Body of pancreas (tissue), 4 donors: Measurements from ENCODE around the gene NEB. TPM values are rescaled to one million over a fixed set of nuclear protein-coding genes. Genes with fewer than 3 reads are reported as not detected.

Experiments used
- ATAC-seq: fragments of 150-250 bp; one replicate; pipeline ENCODE4 v1.9.1; 2016
- DNase-seq, 4 donors: peaks; one replicate each; pipeline ENCODE4 v3.0.0-alpha.2; 2019
- H3K27ac ChIP-seq, 4 donors: fragments of 200-600 bp; sonication (generic); 1 replicate in 3 of 4; 2 replicates in 1 of 4; pipeline versions ENCODE4 v1.5.1 to v1.6.1; 2016 to 2019; ENCODE audit warnings: mild to moderate bottlenecking in 1 of 4, mixed read lengths in 1 of 4, moderate library complexity in 1 of 4
- H3K27me3 ChIP-seq, 2 donors: fragments of 200-600 bp; sonication (generic); one replicate each; pipeline ENCODE4 v1.6.0; 2016; ENCODE audit warnings: mild to moderate bottlenecking in 1 of 2
- H3K36me3 ChIP-seq, 2 donors: fragments of 200-600 bp; sonication (generic); replicated peaks in 1 of 2; 2 replicates each; pipeline ENCODE4 v1.5.1; 2016; ENCODE audit warnings: low read depth in 2 of 2; ENCODE audit not compliant: insufficient read depth in 1 of 2
- H3K4me1 ChIP-seq: fragments of 200-600 bp; sonication (generic); one replicate; pipeline ENCODE4 v1.6.0; 2016
- H3K4me3 ChIP-seq, 2 donors: fragments of 200-600 bp; sonication (generic); 1 replicate in 1 of 2; 2 replicates in 1 of 2; pipeline ENCODE4 v1.5.1; 2016 to 2019
- H3K9me3 ChIP-seq, 3 donors: fragments of 200-600 bp; sonication (generic); 1 replicate in 2 of 3; 2 replicates in 1 of 3; pipeline ENCODE4 v1.5.1; 2016
- POLR2A ChIP-seq, 3 donors: fragments of 450-650 bp; IDR thresholded peaks; one replicate each; pipeline ENCODE4 v1.6.1; 2016; ENCODE audit warnings: antibody characterized with exemption in 3 of 3, mild to moderate bottlenecking in 2 of 3
- WGBS, 2 donors: methylation state at CpG; one replicate each; pipeline ENCODE4 v1.1.5; 2017; 5-methylcytosine and 5-hydroxymethylcytosine counted together
- intact Hi-C: fragments of 100-400 bp; cut with DNase I; formaldehyde crosslinking; loops from one replicate; pipeline ENCODE4 v1.15.1; 2023
- total RNA-seq, 2 donors: library from RNA; depleted of rRNA; stranded (reverse); fragments of >200 nt; gene quantifications; one replicate each; pipeline ENCODE4 v1.1.0, GENCODE V29; 2016
- TF ChIP-seq, protein P1 (sequence below), 7 experiments: fragments of 450-650 bp in 4 of 7; fragments of 200-600 bp in 3 of 7; sonication (generic) in 3 of 7; IDR thresholded peaks; one replicate each; pipeline ENCODE4 v1.5.1; 2016 to 2019; ENCODE audit warnings: antibody characterized with exemption in 7 of 7

The NEB gene
- total RNA-seq, 2 donors from 2014 or later = 2.3 to 3.9 TPM

GRCh38 chr2:151624271-151624670 lies 110.0 kb downstream of the NEB start:
- intact Hi-C loops = no loop called here
- Histone ChIP-seq H3K27me3 (no peaks in the 10 kb centered on the region), H3K4me3 (no peak overlapping the region), H3K36me3 (no peaks in the 10 kb centered on the region), H3K27ac (no peak overlapping the region), H3K4me1 (no peaks in the 10 kb centered on the region), H3K9me3 (no peaks in the 10 kb centered on the region)
- TF ChIP-seq, protein P1, sequence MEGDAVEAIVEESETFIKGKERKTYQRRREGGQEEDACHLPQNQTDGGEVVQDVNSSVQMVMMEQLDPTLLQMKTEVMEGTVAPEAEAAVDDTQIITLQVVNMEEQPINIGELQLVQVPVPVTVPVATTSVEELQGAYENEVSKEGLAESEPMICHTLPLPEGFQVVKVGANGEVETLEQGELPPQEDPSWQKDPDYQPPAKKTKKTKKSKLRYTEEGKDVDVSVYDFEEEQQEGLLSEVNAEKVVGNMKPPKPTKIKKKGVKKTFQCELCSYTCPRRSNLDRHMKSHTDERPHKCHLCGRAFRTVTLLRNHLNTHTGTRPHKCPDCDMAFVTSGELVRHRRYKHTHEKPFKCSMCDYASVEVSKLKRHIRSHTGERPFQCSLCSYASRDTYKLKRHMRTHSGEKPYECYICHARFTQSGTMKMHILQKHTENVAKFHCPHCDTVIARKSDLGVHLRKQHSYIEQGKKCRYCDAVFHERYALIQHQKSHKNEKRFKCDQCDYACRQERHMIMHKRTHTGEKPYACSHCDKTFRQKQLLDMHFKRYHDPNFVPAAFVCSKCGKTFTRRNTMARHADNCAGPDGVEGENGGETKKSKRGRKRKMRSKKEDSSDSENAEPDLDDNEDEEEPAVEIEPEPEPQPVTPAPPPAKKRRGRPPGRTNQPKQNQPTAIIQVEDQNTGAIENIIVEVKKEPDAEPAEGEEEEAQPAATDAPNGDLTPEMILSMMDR (IDR thresholded peaks at IDR 0.05) = no peak
- no peak for TF ChIP-seq POLR2A (IDR thresholded peaks at IDR 0.05)
- DNase-seq = no peak
- no peak for ATAC-seq

DNA sequence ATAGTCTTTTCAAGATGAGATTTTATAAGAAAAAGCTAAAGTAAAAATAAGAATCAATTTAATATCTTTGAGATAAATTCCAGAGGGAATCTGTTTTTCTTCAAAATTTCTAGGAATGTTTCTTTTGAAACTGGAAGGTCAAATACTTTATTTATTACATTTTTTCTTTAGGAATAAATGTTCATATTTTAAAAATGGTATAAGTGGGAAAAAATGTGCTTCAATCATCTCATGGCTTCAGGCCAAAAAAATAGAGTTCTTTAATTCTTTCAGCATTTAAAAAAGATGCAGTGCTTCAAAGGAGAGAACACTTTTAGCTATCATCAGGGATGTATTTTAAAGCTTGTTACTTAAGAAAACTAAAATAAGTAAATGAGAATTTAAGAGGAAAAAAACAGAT lies 110.6 kb downstream of the NEB start:
- Histone ChIP-seq H3K27me3 (no peaks in the 10 kb centered on the region), H3K4me1 (no peaks in the 10 kb centered on the region), H3K9me3 (no peaks in the 10 kb centered on the region), H3K36me3 (no peaks in the 10 kb centered on the region), H3K4me3 (no peak overlapping the region), H3K27ac (no peak overlapping the region)
- intact Hi-C loops = no loop called here
- no peak for ATAC-seq
- TF ChIP-seq, protein P1 (IDR thresholded peaks at IDR 0.05) = no peak
- no peak for TF ChIP-seq POLR2A (IDR thresholded peaks at IDR 0.05)
- no peak for DNase-seq

GRCh38 chr2:151620761-151621160 lies 113.5 kb downstream of the NEB start:
- Histone ChIP-seq H3K27ac (no peak overlapping the region), H3K4me1 (no peaks in the 10 kb centered on the region), H3K27me3 (no peaks in the 10 kb centered on the region), H3K4me3 (no peak overlapping the region), H3K36me3 (no peaks in the 10 kb centered on the region), H3K9me3 (no peaks in the 10 kb centered on the region)
- 78 to 79% methylated on average over 3 of the region's 3 CpGs for WGBS, 2 donors
- no peak for ATAC-seq
- TF ChIP-seq, protein P1 (IDR thresholded peaks at IDR 0.05) = no peak
- TF ChIP-seq POLR2A (IDR thresholded peaks at IDR 0.05) = no peak
- intact Hi-C loops = no loop called here
- DNase-seq = no peak

DNA sequence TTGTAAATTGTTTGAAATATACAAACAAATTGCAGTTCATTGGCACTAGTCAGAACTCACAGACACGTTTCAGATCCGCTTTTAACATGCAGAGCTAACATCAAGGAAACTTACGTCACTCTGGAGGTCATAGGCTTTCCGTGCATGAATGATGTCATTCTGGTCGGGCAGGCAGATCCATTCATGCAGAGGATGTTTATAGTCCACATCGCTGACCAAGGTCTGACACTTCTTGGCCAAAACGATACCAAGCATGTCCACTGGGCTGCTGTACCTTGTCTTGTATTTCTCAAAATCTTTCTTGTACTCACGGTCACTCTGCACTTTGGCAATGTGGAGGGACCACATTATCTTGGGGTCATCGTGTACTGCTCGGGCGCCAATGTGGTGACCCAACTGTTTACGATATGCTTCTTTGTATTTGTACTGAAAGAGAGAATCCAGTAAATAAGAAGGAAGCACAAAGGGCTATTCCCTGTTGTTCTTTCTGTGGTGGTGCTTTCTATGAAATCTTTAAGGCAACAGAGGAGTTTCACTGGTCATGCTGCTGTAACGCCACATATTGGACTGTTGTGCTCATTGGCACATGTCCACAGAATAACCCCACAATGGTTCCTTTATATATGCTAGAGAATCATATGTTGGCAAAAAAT lies 114.8 kb downstream of the NEB start:
- ATAC-seq (no peak), DNase-seq (no peak)

More for the DNA sequence above, 114.8 kb downstream of the NEB start:
- Histone ChIP-seq H3K27me3 (no peaks in the 10 kb centered on the region), H3K36me3 (no peaks in the 10 kb centered on the region), H3K4me3 (no peak overlapping the region), H3K9me3 (no peaks in the 10 kb centered on the region), H3K27ac (no peak overlapping the region), H3K4me1 (no peaks in the 10 kb centered on the region)
- intact Hi-C loops = no loop called here
- 81 to 84% methylated on average over 13 of the region's 13 CpGs for WGBS, 2 donors
- TF ChIP-seq POLR2A (IDR thresholded peaks at IDR 0.05) = no peak
- TF ChIP-seq, protein P1 (IDR thresholded peaks at IDR 0.05) = no peak
